Measurements from ENCODE around the gene SMIM33. TPM values are rescaled to one million over a fixed set of nuclear protein-coding genes. Genes with fewer than 3 reads are reported as not detected.

The SMIM33 gene
- total RNA-seq, 2 donors from 2014 or later = not detected

GRCh38 chr5:139488260-139488659 lies 17.5 kb downstream of the SMIM33 start:
- no peaks in the 10 kb centered on the region for H3K9me3 ChIP-seq
- H3K36me3 ChIP-seq = no peaks in the 10 kb centered on the region
- H3K4me3 ChIP-seq = no peak overlapping the region
- no peak for DNase-seq (ENCODE audit: low spot score)
- peaks cover 4 to 22% of the 10 kb centered on the region in 2 donors for H3K4me1 ChIP-seq (ENCODE audit: control insufficient read depth in 1 of 2, low read depth in 2 of 2)
- ATAC-seq (ENCODE audit: insufficient number of reproducible peaks, low FRiP score, low read depth) = no peak
- H3K27me3 ChIP-seq (replicated peaks; ENCODE audit: insufficient read depth) = no peaks in the 10 kb centered on the region
- TF ChIP-seq CTCF (IDR thresholded peaks at IDR 0.05) = no peak
- no peak overlapping the region for H3K27ac ChIP-seq

- no peaks in the 10 kb centered on the region for H3K36me3 ChIP-seq
- H3K4me1 ChIP-seq (ENCODE audit: control insufficient read depth in 1 of 2, low read depth in 2 of 2) = peaks cover 5 to 10% of the 10 kb centered on the region in 2 donors
- no peaks in the 10 kb centered on the region for H3K27me3 ChIP-seq (replicated peaks; ENCODE audit: insufficient read depth)
- TF ChIP-seq CTCF (IDR thresholded peaks at IDR 0.05) = no peak
- no peaks in the 10 kb centered on the region for H3K9me3 ChIP-seq
- peak overlapping the region in 1 of 2 donors; percentile 5 for H3K27ac ChIP-seq
- peak overlapping the region; percentile 29 for H3K4me3 ChIP-seq
- no peak for ATAC-seq (ENCODE audit: insufficient number of reproducible peaks, low FRiP score, low read depth)
- DNase-seq (ENCODE audit: low spot score) = no peak
These were observed 21.9 kb downstream of the SMIM33 start for GRCh38 chr5:139492700-139493192.

GRCh38 chr5:139494256-139494655 lies 23.5 kb downstream of the SMIM33 start:
- H3K36me3 ChIP-seq = no peaks in the 10 kb centered on the region
- H3K9me3 ChIP-seq = no peaks in the 10 kb centered on the region
- TF ChIP-seq CTCF (IDR thresholded peaks at IDR 0.05) = no peak
- H3K27me3 ChIP-seq (replicated peaks; ENCODE audit: insufficient read depth) = no peaks in the 10 kb centered on the region
- H3K4me1 ChIP-seq (ENCODE audit: control insufficient read depth in 1 of 2, low read depth in 2 of 2) = peaks cover 5 to 10% of the 10 kb centered on the region in 2 donors
- no peak for ATAC-seq (ENCODE audit: insufficient number of reproducible peaks, low FRiP score, low read depth)
- no peak overlapping the region for H3K27ac ChIP-seq
- DNase-seq (ENCODE audit: low spot score) = no peak
- no peak overlapping the region for H3K4me3 ChIP-seq

- Histone ChIP-seq H3K36me3 (no peaks in the 10 kb centered on the region), H3K9me3 (no peaks in the 10 kb centered on the region), H3K27ac (no peak overlapping the region), H3K4me1 (ENCODE audit: control insufficient read depth in 1 of 2, low read depth in 2 of 2) (peaks cover 5 to 10% of the 10 kb centered on the region in 2 donors), H3K27me3 (replicated peaks; ENCODE audit: insufficient read depth) (no peaks in the 10 kb centered on the region), H3K4me3 (no peak overlapping the region)
- DNase-seq (ENCODE audit: low spot score) = no peak
- ATAC-seq (ENCODE audit: insufficient number of reproducible peaks, low FRiP score, low read depth) = no peak
- TF ChIP-seq CTCF (IDR thresholded peaks at IDR 0.05) = no peak
These were observed 24.0 kb downstream of the SMIM33 start for GRCh38 chr5:139494832-139495231.

- H3K4me3 ChIP-seq = no peak overlapping the region
- no peaks in the 10 kb centered on the region for H3K27me3 ChIP-seq (replicated peaks; ENCODE audit: insufficient read depth)
- H3K4me1 ChIP-seq (ENCODE audit: control insufficient read depth in 1 of 2, low read depth in 2 of 2) = peaks cover 5 to 10% of the 10 kb centered on the region in 2 donors
- H3K27ac ChIP-seq = no peak overlapping the region
- DNase-seq (ENCODE audit: low spot score) (no peak), ATAC-seq (ENCODE audit: insufficient number of reproducible peaks, low FRiP score, low read depth) (no peak)
- TF ChIP-seq CTCF (IDR thresholded peaks at IDR 0.05) = no peak
- H3K9me3 ChIP-seq = no peaks in the 10 kb centered on the region
- H3K36me3 ChIP-seq = no peaks in the 10 kb centered on the region
These were observed 25.0 kb downstream of the SMIM33 start for GRCh38 chr5:139495638-139496435.

Data from thoracic aorta (tissue), 2 donors.